Sigmoid colon (tissue), 7 donors: ENCODE data around the gene SPI1. TPM values are rescaled to one million over a fixed set of nuclear protein-coding genes. Genes with fewer than 3 reads are reported as not detected.

Experiments used
- DNase-seq: peaks from one replicate; pipeline ENCODE4 v3.0.0-alpha.2; 2019
- H3K27ac ChIP-seq, 4 donors: fragments of 200-600 bp; sonication (generic); one replicate each; pipeline ENCODE4 v1.5.1; 2016 to 2019; ENCODE audit warnings: mild to moderate bottlenecking in 1 of 4
- H3K27me3 ChIP-seq, 3 donors: fragments of 200-600 bp; sonication (generic); one replicate each; pipeline ENCODE4 v1.5.1; 2019; ENCODE audit warnings: mild to moderate bottlenecking in 1 of 3
- H3K36me3 ChIP-seq, 4 donors: fragments of 200-600 bp; sonication (generic); one replicate each; pipeline ENCODE4 v1.5.1; 2016 to 2019
- H3K4me1 ChIP-seq, 4 donors: fragments of 200-600 bp; sonication (generic); one replicate each; pipeline ENCODE4 v1.5.1; 2017 to 2019
- H3K4me3 ChIP-seq, 4 donors: fragments of 200-600 bp; sonication (generic); one replicate each; pipeline ENCODE4 v1.5.1; 2017 to 2019; ENCODE audit warnings: mild to moderate bottlenecking in 2 of 4, moderate library complexity in 1 of 4
- H3K9me3 ChIP-seq, 4 donors: fragments of 200-600 bp in 3 of 4; sonication (generic) in 3 of 4; one replicate each; pipeline versions ENCODE4 v1.5.1 to v1.6.1; 2013 to 2019
- EP300 ChIP-seq, 4 donors: sonication (generic); formaldehyde crosslinking; IDR thresholded peaks; one replicate each; pipeline ENCODE4 v1.6.1; 2017; ENCODE audit warnings: antibody characterized with exemption in 4 of 4
- POLR2A ChIP-seq, 2 donors: fragments of 450-650 bp; IDR thresholded peaks; one replicate each; pipeline ENCODE4 v1.6.1; 2016; ENCODE audit warnings: antibody characterized with exemption in 2 of 2, mild to moderate bottlenecking in 2 of 2, moderate library complexity in 2 of 2
- POLR2AphosphoS5 ChIP-seq, 4 donors: sonication (generic); formaldehyde crosslinking; IDR thresholded peaks; one replicate each; pipeline ENCODE4 v1.6.1; 2017; ENCODE audit warnings: antibody characterized with exemption in 4 of 4
- WGBS, 2 donors: extraction: QIAGEN DNeasy Blood & Tissue Kit; methylation state at CpG; one replicate each; pipeline ENCODE4 v1.1.7; 2013; 5-methylcytosine and 5-hydroxymethylcytosine counted together
- intact Hi-C: fragments of 100-400 bp; cut with DNase I; formaldehyde crosslinking; loops from one replicate; pipeline ENCODE4 v1.15.1; 2023
- polyA plus RNA-seq, 3 donors: library from polyadenylated mRNA; stranded (reverse); fragments of 200-250 nt; gene quantifications; one replicate each; pipeline ENCODE4 v1.2.3, GENCODE V29; 2013
- total RNA-seq, 4 donors: library from RNA; depleted of rRNA; stranded (reverse); fragments of >200 nt; gene quantifications; one replicate each; pipeline ENCODE4 v1.1.0, GENCODE V29; 2016
- TF ChIP-seq, protein P1 (sequence below), 4 experiments: fragments of 450-650 bp in 3 of 4; fragments of 200-600 bp in 1 of 4; IDR thresholded peaks; one replicate each; pipeline ENCODE4 v1.5.1; 2016 to 2019; ENCODE audit warnings: antibody characterized with exemption in 4 of 4, mild to moderate bottlenecking in 3 of 4, moderate library complexity in 2 of 4
- donor health status: healthy with polysubstance abuse.
- donor health status: Bipolar disorder and iron deficiency.
- donor health status: healthy.

The SPI1 gene
- total and polyA plus RNA-seq, 7 donors, result 10.5 to 29.8 (median 19.7) TPM

DNA sequence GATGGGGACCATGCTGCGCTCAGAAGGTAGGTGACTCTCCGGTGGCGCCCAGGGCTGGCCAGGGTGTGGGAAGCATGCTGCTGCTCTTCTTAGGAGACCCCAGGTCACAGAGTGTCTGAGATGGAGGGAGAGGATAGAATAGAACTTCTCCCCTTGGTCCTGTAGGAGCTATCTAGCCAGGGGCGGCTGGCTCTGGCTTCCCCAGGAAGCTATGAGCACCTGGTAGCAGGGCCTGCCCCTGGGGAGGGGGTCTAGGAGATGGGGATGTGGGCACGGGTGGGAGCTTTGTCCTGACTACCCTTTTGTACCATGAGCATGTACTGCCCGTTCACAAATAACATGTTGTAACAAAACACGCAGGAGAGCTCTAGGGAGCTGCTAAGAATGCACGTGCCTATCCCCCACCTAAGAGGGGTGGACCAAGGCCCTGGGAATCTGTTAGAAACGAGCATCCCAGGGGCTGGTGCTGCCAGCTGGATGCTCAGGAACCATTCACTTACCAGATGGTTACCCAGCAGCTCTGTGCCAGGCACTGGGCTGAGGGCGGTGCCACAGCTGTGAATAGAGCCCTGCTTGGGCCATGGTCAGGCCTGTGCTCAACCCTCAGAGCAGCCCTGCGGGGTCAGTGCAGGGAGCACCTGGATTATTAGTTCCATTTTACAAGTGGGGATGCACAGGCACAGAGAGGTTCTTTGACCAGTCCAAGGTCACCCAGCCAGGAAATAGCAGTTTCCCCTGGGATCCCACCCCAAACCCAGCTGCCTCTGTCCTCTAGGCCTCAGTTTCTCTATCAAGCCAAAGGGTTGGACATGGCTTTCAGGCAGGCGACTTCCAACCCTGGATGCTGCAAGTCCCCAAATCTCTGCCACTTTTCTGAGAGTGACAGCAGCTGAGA is 32.3 kb upstream of the SPI1 start:
- Histone ChIP-seq H3K36me3 (peaks cover 2 to 54% (median 27%) of the 10 kb centered on the region in 4 donors), H3K9me3 (no peaks in the 10 kb centered on the region), H3K27me3 (no peaks in the 10 kb centered on the region), H3K4me3 (peak overlapping the region in 1 of 4 donors; percentile 83), H3K4me1 (peaks cover 0 to 69% (median 48%) of the 10 kb centered on the region in 4 donors), H3K27ac (peak overlapping the region; percentile 84 to 96 (median 95))
- DNase-seq, result no peak
- no peak for TF ChIP-seq POLR2AphosphoS5 (IDR thresholded peaks at IDR 0.05)
- TF ChIP-seq EP300 (IDR thresholded peaks at IDR 0.05), result no peak
- no peak for TF ChIP-seq POLR2A (IDR thresholded peaks at IDR 0.05)
- TF ChIP-seq, protein P1, sequence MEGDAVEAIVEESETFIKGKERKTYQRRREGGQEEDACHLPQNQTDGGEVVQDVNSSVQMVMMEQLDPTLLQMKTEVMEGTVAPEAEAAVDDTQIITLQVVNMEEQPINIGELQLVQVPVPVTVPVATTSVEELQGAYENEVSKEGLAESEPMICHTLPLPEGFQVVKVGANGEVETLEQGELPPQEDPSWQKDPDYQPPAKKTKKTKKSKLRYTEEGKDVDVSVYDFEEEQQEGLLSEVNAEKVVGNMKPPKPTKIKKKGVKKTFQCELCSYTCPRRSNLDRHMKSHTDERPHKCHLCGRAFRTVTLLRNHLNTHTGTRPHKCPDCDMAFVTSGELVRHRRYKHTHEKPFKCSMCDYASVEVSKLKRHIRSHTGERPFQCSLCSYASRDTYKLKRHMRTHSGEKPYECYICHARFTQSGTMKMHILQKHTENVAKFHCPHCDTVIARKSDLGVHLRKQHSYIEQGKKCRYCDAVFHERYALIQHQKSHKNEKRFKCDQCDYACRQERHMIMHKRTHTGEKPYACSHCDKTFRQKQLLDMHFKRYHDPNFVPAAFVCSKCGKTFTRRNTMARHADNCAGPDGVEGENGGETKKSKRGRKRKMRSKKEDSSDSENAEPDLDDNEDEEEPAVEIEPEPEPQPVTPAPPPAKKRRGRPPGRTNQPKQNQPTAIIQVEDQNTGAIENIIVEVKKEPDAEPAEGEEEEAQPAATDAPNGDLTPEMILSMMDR (IDR thresholded peaks at IDR 0.05), result no peak
- intact Hi-C loops, result no loop called here
- WGBS, 2 donors, result 83 to 87% methylated on average over 12 of the region's 12 CpGs

DNA sequence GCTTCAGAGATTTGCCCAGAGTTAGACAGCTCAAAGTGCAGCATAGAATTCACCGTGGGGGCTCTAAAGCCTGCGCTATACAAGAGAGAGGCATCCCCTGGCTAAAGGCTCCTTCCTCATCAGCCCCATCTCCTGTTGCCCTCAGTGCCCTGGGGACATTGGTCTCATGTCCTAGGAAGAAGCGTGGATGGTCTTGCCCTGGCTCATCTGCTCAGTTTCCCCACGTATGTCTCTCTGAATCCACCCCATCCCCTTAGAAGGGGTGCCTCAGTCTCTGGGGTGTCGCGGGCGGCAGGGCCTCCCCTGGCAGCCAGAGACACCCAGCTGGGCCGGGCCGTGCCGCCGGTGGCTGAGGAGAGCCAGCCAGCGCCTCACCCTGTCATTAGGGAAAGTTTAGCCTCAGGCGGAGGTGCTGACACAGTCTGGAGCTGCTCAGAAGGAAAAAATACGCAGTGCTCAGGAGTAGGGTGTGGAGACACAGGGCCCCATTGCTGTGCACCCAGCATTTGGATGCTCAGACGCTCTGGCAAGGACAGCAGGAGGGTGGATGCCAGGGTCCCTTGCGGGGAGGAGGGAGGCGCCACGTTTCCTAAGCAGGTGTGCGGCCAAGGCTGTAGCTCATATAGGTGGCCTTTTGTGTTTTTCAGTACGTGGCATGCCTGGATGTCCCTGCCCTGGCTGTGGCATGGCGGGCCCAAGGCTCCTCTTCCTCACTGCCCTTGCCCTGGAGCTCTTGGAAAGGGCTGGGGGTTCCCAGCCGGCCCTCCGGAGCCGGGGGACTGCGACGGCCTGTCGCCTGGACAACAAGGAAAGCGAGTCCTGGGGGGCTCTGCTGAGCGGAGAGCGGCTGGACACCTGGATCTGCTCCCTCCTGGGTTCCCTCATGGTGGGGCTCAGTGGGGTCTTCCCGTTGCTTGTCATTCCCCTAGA is 31.4 kb upstream of the SPI1 start:
- H3K4me1 ChIP-seq, result peaks cover 0 to 60% (median 42%) of the 10 kb centered on the region in 4 donors
- peaks cover 2 to 46% (median 22%) of the 10 kb centered on the region in 4 donors for H3K36me3 ChIP-seq
- peak overlapping the region; percentile 61 to 85 (median 77) for H3K4me3 ChIP-seq
- H3K27ac ChIP-seq, result peak overlapping the region; percentile 84 to 96 (median 95)
- H3K27me3 ChIP-seq, result no peaks in the 10 kb centered on the region
- intact Hi-C loops, result loop anchor here (5.0 kb wide), 5 partner anchors 137 to 438 kb away; partner anchors contain the start of genes FNBP4, KBTBD4, MADD and NDUFS3
- no peaks in the 10 kb centered on the region for H3K9me3 ChIP-seq
- DNase-seq, result no peak
- TF ChIP-seq POLR2AphosphoS5 (IDR thresholded peaks at IDR 0.05) (no peak), EP300 (IDR thresholded peaks at IDR 0.05) (no peak), POLR2A (IDR thresholded peaks at IDR 0.05) (no peak)
- TF ChIP-seq, protein P1 (IDR thresholded peaks at IDR 0.05), result no peak
- 86 to 88% methylated on average over 31 of the region's 31 CpGs for WGBS, 2 donors

DNA sequence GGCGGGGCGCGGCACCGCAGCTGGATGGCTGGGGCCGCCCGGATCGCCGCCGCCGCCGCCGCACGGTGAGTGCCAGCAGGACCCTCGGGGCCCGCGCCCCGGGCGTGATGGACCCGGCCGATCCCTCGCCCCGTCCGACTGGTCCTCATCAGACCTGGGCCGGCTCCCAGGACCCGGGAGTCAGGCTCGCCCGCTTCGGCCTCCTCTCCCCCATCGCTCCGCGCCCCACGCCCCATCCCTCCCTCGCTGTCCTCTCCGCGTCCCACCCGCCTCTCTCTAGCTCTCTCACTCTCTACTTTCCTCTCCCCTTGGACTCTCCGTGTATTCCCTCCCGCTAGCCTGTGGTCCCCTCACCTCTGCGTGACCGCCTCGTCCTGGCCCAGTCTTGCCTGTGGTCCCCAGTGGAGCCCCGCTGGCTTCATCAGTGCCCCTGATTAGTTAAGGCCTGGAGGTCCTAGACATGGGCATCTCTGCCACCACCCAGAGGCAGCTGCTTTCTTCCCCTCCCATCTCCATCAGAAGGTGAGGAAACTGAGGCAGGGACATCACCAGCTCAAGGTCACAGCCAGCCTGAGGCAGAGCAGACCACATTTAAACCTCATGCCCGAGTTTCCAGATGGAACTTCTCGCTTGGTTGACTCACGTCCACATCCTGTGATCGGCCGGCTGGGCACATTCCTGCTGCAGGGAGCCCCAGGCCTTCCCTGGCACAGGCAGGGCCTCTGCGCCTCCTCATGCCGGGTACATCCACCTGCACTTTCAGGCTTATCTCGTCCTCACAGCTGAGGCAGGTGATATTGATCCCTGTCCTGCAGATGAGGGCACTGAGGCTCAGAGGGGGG is 30.5 kb upstream of the SPI1 start:
- Histone ChIP-seq H3K27ac (peak overlapping the region; percentile 84 to 96 (median 95)), H3K9me3 (no peaks in the 10 kb centered on the region), H3K27me3 (no peaks in the 10 kb centered on the region), H3K36me3 (peaks cover 2 to 37% (median 14%) of the 10 kb centered on the region in 4 donors), H3K4me3 (peak overlapping the region; percentile 61 to 85 (median 77)), H3K4me1 (peaks cover 0 to 51% (median 34%) of the 10 kb centered on the region in 4 donors)
- intact Hi-C loops, result loop anchor here (1.0 to 5.0 kb wide), 6 partner anchors 17 to 438 kb away; partner anchors contain the start of genes FNBP4, KBTBD4, MADD and NDUFS3
- DNase-seq, result peak; percentile 85
- TF ChIP-seq POLR2AphosphoS5 (IDR thresholded peaks at IDR 0.05) (peak in 2 of 4 donors; percentile 31 to 60), EP300 (IDR thresholded peaks at IDR 0.05) (no peak), POLR2A (IDR thresholded peaks at IDR 0.05) (no peak)
- TF ChIP-seq, protein P1 (IDR thresholded peaks at IDR 0.05), result no peak
- 6 to 11% methylated on average over 50 of the region's 50 CpGs for WGBS, 2 donors
